Pancreas (tissue), 10 donors: Measurements from ENCODE around the gene CASZ1. TPM values are rescaled to one million over a fixed set of nuclear protein-coding genes. Genes with fewer than 3 reads are reported as not detected.

ENCODE experiments used
- ATAC-seq, 4 donors: fragments of 200-7000 bp; cut with Tn5 transposase; one replicate each; pipeline versions ENCODE4 v1.8.0 to v1.9.1; 2020; ENCODE audit warnings: mild to moderate bottlenecking in 4 of 4, moderate library complexity in 4 of 4
- DNase-seq, 6 donors: peaks; one replicate each; pipeline ENCODE4 v3.0.0-alpha.2; 2020
- FAIRE-seq: peaks from 2 replicates; lab custom pipeline; 2012; peaks lifted over from hg19 to GRCh38; lab: Jason Lieb, UNC
- H3K27ac ChIP-seq, 4 donors: fragments of 200-600 bp; sonication (generic); 1 replicate in 3 of 4; 2 replicates in 1 of 4; pipeline versions ENCODE4 v1.5.0 to v1.8.0; 2020
- H3K27me3 ChIP-seq, 4 donors: fragments of 200-600 bp; one replicate each; pipeline ENCODE4 v1.8.0; 2021
- H3K36me3 ChIP-seq, 3 donors: fragments of 200-600 bp; sonication (generic) in 1 of 3; one replicate each; pipeline versions ENCODE4 v1.5.0 to v1.8.0; 2020 to 2021
- H3K4me1 ChIP-seq, 3 donors: fragments of 200-600 bp; one replicate each; pipeline ENCODE4 v1.8.0; 2021
- H3K4me3 ChIP-seq, 4 donors: fragments of 200-600 bp; sonication (generic) in 2 of 4; one replicate each; pipeline versions ENCODE4 v1.5.0 to v1.8.0; 2020 to 2021
- H3K9me3 ChIP-seq, 4 donors: fragments of 200-600 bp; one replicate each; pipeline ENCODE4 v1.8.0; 2021
- CTCF ChIP-seq, 4 donors: fragments of 200-600 bp; sonication (generic) in 3 of 4; IDR thresholded peaks; one replicate each; pipeline versions ENCODE4 v1.5.0 to v1.8.0; 2021; ENCODE audit warnings: antibody characterized with exemption in 4 of 4
- WGBS, 2 donors: extraction: QIAGEN DNeasy Blood & Tissue Kit; methylation state at CpG; one replicate each; pipeline ENCODE4 v1.1.7; 2013; 5-methylcytosine and 5-hydroxymethylcytosine counted together
- intact Hi-C, 3 donors: fragments of 100-400 bp; cut with DNase I; formaldehyde crosslinking; loops; one replicate each; pipeline versions ENCODE4 v1.11.1 to v1.14.2; 2022
- polyA plus RNA-seq, 2 donors: library from polyadenylated mRNA; stranded (reverse); fragments of 200-250 nt; gene quantifications; one replicate each; pipeline ENCODE4 v1.2.3, GENCODE V29; 2013
- total RNA-seq, 6 donors: library from RNA; stranded (reverse); fragmentation: NEBNext Ultra II Directional in 4 of 6; extraction: Animal tissue kit (Norgen Biotek cat#: 25700) in 4 of 6; gene quantifications; one replicate each; pipeline versions ENCODE4 v1.2.1 to v1.2.4, GENCODE V29; 2021 to 2023
- donor health status: healthy with polysubstance abuse.
- donor health status: DM: no; HTN: no; CAD: no; lungs with moderate emphysema.
- donor health status: DM: no; HTN: no; CAD: no.
- donor health status: control.
- donor health status: control.
- donor health status: Bipolar disorder and iron deficiency.
- donor health status: DM: yes; HTN: yes; CAD: no.
- donor health status: DM: no; HTN: no; CAD: no.
- donor health status: DM: no; HTN: no; CAD: no.
- donor health status: DM: yes; HTN: yes; CAD: no.

Gene CASZ1
- total and polyA plus RNA-seq, 8 donors, result 6.7 to 18.9 (median 13.8) TPM

- H3K4me3 ChIP-seq, result no peak overlapping the region
- ATAC-seq (no peak), FAIRE-seq (no peak), DNase-seq (no peak)
- no peaks in the 10 kb centered on the region for H3K27me3 ChIP-seq
- no peak for TF ChIP-seq CTCF (IDR thresholded peaks at IDR 0.05)
- H3K4me1 ChIP-seq, result peaks cover 0 to 9% (median 0%) of the 10 kb centered on the region in 3 donors
- WGBS, 2 donors, result 85 to 89% methylated on average over 10 of the region's 10 CpGs
- no peaks in the 10 kb centered on the region for H3K36me3 ChIP-seq
- intact Hi-C loops, result loop anchor here in 1 of 3 donors (2.0 kb wide), 1 partner anchor 28 kb away; no protein-coding TSS in a partner anchor
- H3K27ac ChIP-seq, result no peak overlapping the region
- no peaks in the 10 kb centered on the region for H3K9me3 ChIP-seq
Measured at GRCh38 chr1:10756842-10757241, 39.6 kb downstream of the CASZ1 start.

- no peak for FAIRE-seq
- H3K27me3 ChIP-seq, result no peaks in the 10 kb centered on the region
- intact Hi-C loops, result loop anchor here in 1 of 3 donors (2.0 kb wide), 1 partner anchor 29 kb away; no protein-coding TSS in a partner anchor
- WGBS, 2 donors, result 71 to 73% methylated on average over 23 of the region's 23 CpGs
- H3K4me3 ChIP-seq, result no peak overlapping the region
- no peak for DNase-seq
- ATAC-seq, result peak; percentile 29 to 64 (median 50)
- H3K36me3 ChIP-seq, result no peaks in the 10 kb centered on the region
- TF ChIP-seq CTCF (IDR thresholded peaks at IDR 0.05), result no peak
- no peak overlapping the region for H3K27ac ChIP-seq
- no peaks in the 10 kb centered on the region for H3K9me3 ChIP-seq
- H3K4me1 ChIP-seq, result peaks cover 0 to under 1% (median 0%) of the 10 kb centered on the region in 3 donors
Measured at GRCh38 chr1:10755970-10756521, 40.4 kb downstream of the CASZ1 start.

GRCh38 chr1:10754568-10755329 lies 41.7 kb downstream of the CASZ1 start:
- no peak for FAIRE-seq
- no peaks in the 10 kb centered on the region for H3K27me3 ChIP-seq
- no peaks in the 10 kb centered on the region for H3K36me3 ChIP-seq
- no peak overlapping the region for H3K4me3 ChIP-seq
- 83% methylated on average over 24 of the region's 24 CpGs for WGBS, 2 donors
- no peak for TF ChIP-seq CTCF (IDR thresholded peaks at IDR 0.05)
- no peaks in the 10 kb centered on the region for H3K4me1 ChIP-seq
- no peak overlapping the region for H3K27ac ChIP-seq
- ATAC-seq, result no peak
- H3K9me3 ChIP-seq, result no peaks in the 10 kb centered on the region
- DNase-seq, result peak in 1 of 6 donors; percentile 46
- intact Hi-C loops, result no loop called here

- WGBS, 2 donors, result 52 to 54% methylated on average over 11 of the region's 11 CpGs
- H3K4me1 ChIP-seq, result no peaks in the 10 kb centered on the region
- peak in 1 of 4 donors; percentile 16 for ATAC-seq
- no peak overlapping the region for H3K4me3 ChIP-seq
- no peaks in the 10 kb centered on the region for H3K9me3 ChIP-seq
- H3K27me3 ChIP-seq, result no peaks in the 10 kb centered on the region
- no peaks in the 10 kb centered on the region for H3K36me3 ChIP-seq
- H3K27ac ChIP-seq, result no peak overlapping the region
- DNase-seq, result peak in 1 of 6 donors; percentile 25
- intact Hi-C loops, result no loop called here
- no peak for TF ChIP-seq CTCF (IDR thresholded peaks at IDR 0.05)
- FAIRE-seq, result no peak
Measured at GRCh38 chr1:10753299-10753698, 43.1 kb downstream of the CASZ1 start.
